ENCODE data around the gene IFT172. TPM values are rescaled to one million over a fixed set of nuclear protein-coding genes. Genes with fewer than 3 reads are reported as not detected.
"Not testable (repeated sequence)": the region's sequence is repeated elsewhere in the genome, so short reads cannot be mapped to it uniquely, and the experiment has no call there.

The IFT172 gene
- total RNA-seq, 4 donors from 2014 or later = 9.7 to 63.1 (median 48.2) TPM

- intact Hi-C loops (cut with DNase I; ENCODE audit: low total_unique reads) = no loop called here
- no peaks in the 10 kb centered on the region for H3K36me3 ChIP-seq
- no peaks in the 10 kb centered on the region for H3K27me3 ChIP-seq
- peak overlapping the region; percentile 95 to 99 for H3K27ac ChIP-seq
- peak; percentile 71 to 79 for DNase-seq
- TF ChIP-seq POLR2A (IDR thresholded peaks at IDR 0.05) = no peak
- TF ChIP-seq, protein P1, sequence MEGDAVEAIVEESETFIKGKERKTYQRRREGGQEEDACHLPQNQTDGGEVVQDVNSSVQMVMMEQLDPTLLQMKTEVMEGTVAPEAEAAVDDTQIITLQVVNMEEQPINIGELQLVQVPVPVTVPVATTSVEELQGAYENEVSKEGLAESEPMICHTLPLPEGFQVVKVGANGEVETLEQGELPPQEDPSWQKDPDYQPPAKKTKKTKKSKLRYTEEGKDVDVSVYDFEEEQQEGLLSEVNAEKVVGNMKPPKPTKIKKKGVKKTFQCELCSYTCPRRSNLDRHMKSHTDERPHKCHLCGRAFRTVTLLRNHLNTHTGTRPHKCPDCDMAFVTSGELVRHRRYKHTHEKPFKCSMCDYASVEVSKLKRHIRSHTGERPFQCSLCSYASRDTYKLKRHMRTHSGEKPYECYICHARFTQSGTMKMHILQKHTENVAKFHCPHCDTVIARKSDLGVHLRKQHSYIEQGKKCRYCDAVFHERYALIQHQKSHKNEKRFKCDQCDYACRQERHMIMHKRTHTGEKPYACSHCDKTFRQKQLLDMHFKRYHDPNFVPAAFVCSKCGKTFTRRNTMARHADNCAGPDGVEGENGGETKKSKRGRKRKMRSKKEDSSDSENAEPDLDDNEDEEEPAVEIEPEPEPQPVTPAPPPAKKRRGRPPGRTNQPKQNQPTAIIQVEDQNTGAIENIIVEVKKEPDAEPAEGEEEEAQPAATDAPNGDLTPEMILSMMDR (IDR thresholded peaks at IDR 0.05) = no peak
- H3K4me1 ChIP-seq = peaks cover 0 to 8% of the 10 kb centered on the region in 2 donors
- H3K4me3 ChIP-seq = peak overlapping the region; percentile 95 to 98
- no peaks in the 10 kb centered on the region for H3K9me3 ChIP-seq
Observed at GRCh38 chr2:27428978-27429541, 60.5 kb downstream of the IFT172 start.

DNA sequence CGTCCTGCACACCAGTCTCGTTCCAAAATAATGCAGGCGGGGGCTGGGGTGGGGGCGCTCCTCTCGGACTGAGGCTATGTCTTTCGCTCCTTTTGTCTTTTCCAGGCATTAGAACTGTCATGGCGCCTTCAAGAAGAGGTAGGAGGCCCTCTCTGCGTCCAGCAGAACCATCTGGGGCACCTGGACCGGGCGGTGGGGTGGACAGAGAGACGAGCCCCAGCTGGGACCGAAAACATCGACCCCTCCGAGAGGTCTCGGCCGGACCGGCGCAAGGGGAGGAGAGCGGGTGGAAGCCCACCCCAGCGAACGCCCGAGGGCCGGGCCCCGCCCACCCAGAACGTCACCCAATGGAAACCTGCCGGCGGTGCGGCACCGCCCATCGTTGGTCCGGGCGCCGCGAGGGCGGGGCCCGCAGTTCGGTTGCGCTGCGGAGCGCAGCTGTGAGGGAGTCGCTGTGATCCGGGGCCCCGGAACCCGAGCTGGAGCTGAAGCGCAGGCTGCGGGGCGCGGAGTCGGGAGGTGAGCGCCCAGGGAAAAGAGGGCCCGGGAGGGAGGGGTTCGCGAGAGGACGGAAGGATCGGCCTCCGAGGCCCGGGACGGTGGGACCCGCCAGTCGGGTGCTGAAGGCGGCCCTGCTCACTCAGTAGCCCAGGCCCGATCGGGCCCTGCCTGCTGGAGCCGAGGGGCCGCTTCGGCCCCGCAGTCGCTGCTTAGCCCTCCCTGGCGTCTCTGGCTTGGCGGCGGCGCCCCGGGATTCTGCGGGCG lies 61.1 kb downstream of the IFT172 start, which contains the start of gene NRBP1:
Gene NRBP1, plus strand, starts transcription at position 419 of the 765 bp plus-strand sequence. CDS start 4,643 bp downstream, outside the sequence.
- peak within 1 kb of the TSS; percentile 95 to 98 for H3K4me3 ChIP-seq
- peak within 1 kb of the TSS; percentile 95 to 99 for H3K27ac ChIP-seq
- no peaks in the 10 kb centered on the region for H3K27me3 ChIP-seq
- H3K36me3 ChIP-seq = no peaks in the 10 kb centered on the region
- peaks cover 0 to 8% of the 10 kb centered on the region in 2 donors for H3K4me1 ChIP-seq
- H3K9me3 ChIP-seq = no peaks in the 10 kb centered on the region
- intact Hi-C loops (cut with DNase I; ENCODE audit: low total_unique reads) = no loop called here
- peak; percentile 90 to 91 for DNase-seq
- peak; percentile 72 to 92 for TF ChIP-seq POLR2A (IDR thresholded peaks at IDR 0.05)
- TF ChIP-seq, protein P1 (IDR thresholded peaks at IDR 0.05) = peak in 2 of 4 experiments; percentile 5 to 6

DNA sequence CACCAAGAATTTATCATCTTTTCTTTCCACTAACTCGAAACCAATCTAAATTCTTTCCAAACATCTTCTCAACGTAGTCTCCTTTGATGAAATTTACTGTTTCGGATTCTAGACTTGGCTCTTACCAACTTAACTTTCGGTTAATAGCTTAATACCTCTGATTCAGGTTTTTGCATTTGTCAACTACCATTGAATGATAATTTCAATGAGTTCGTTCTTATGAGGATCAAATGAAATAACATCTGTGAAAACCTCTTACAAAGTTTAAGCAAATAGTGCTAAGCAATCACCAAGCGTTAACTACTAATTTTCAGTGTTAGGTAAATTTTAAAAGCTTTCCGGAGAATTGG lies 61.7 kb downstream of the IFT172 start:
- no peak for TF ChIP-seq POLR2A (IDR thresholded peaks at IDR 0.05)
- TF ChIP-seq, protein P1 (IDR thresholded peaks at IDR 0.05) = no peak
- Histone ChIP-seq H3K27me3 (no peaks in the 10 kb centered on the region), H3K4me3 (peak overlapping the region; percentile 95 to 98), H3K27ac (peak overlapping the region; percentile 95 to 99), H3K9me3 (no peaks in the 10 kb centered on the region), H3K4me1 (peaks cover 0 to 8% of the 10 kb centered on the region in 2 donors), H3K36me3 (no peaks in the 10 kb centered on the region)
- intact Hi-C loops (cut with DNase I; ENCODE audit: low total_unique reads) = no loop called here
- DNase-seq = no peak

GRCh38 chr2:27425039-27425438 lies 64.5 kb downstream of the IFT172 start:
- H3K4me1 ChIP-seq; intact Hi-C loops (cut with DNase I; ENCODE audit: low total_unique reads); DNase-seq; H3K36me3 ChIP-seq; H3K9me3 ChIP-seq; H3K4me3 ChIP-seq; H3K27ac ChIP-seq; H3K27me3 ChIP-seq: not testable (repeated sequence)

GRCh38 chr2:27422958-27423357 lies 66.6 kb downstream of the IFT172 start:
- H3K4me1 ChIP-seq = no peaks in the 10 kb centered on the region
- intact Hi-C loops (cut with DNase I; ENCODE audit: low total_unique reads) = no loop called here
- H3K27ac ChIP-seq = no peak overlapping the region
- no peak for DNase-seq
- no peaks in the 10 kb centered on the region for H3K27me3 ChIP-seq
- no peak for TF ChIP-seq POLR2A (IDR thresholded peaks at IDR 0.05)
- TF ChIP-seq, protein P1 (IDR thresholded peaks at IDR 0.05) = no peak
- no peaks in the 10 kb centered on the region for H3K36me3 ChIP-seq
- no peak overlapping the region for H3K4me3 ChIP-seq
- no peaks in the 10 kb centered on the region for H3K9me3 ChIP-seq

All from uterus (tissue), 4 donors.